Suprapubic skin (tissue), 4 donors: ENCODE results near the gene CXCL12. TPM values are rescaled to one million over a fixed set of nuclear protein-coding genes. Genes with fewer than 3 reads are reported as not detected.

Experiments
- DNase-seq, 2 donors: peaks; one replicate each; pipeline ENCODE4 v3.0.0-alpha.2; 2019; ENCODE audit warnings: low spot score in 2 of 2
- H3K27ac ChIP-seq: fragments of 200-600 bp; sonication (generic); one replicate; pipeline ENCODE4 v1.5.1; 2019
- H3K27me3 ChIP-seq: fragments of 200-600 bp; sonication (generic); one replicate; pipeline ENCODE4 v1.5.1; 2019
- H3K36me3 ChIP-seq: fragments of 200-600 bp; sonication (generic); one replicate; pipeline ENCODE4 v1.5.1; 2019
- H3K4me1 ChIP-seq: fragments of 200-600 bp; sonication (generic); one replicate; pipeline ENCODE4 v1.5.1; 2019
- H3K4me3 ChIP-seq: fragments of 200-600 bp; sonication (generic); one replicate; pipeline ENCODE4 v1.5.1; 2019; ENCODE audit warnings: mild to moderate bottlenecking
- H3K9me3 ChIP-seq: fragments of 200-600 bp; sonication (generic); one replicate; pipeline ENCODE4 v1.5.1; 2019
- CTCF ChIP-seq, 2 donors: fragments of 200-600 bp in 1 of 2; fragments of 450-650 bp in 1 of 2; sonication (generic) in 1 of 2; IDR thresholded peaks; one replicate each; pipeline ENCODE4 v1.5.1; 2016 to 2019; ENCODE audit warnings: antibody characterized with exemption in 2 of 2, mild to moderate bottlenecking in 1 of 2, moderate library complexity in 1 of 2
- EP300 ChIP-seq: sonication (generic); formaldehyde crosslinking; IDR thresholded peaks from one replicate; pipeline ENCODE4 v1.6.1; 2017; ENCODE audit warnings: antibody characterized with exemption
- POLR2A ChIP-seq, 2 donors: fragments of 450-650 bp; IDR thresholded peaks; one replicate each; pipeline ENCODE4 v1.6.1; 2017; ENCODE audit warnings: antibody characterized with exemption in 2 of 2, mild to moderate bottlenecking in 2 of 2, moderate library complexity in 2 of 2
- POLR2AphosphoS5 ChIP-seq, 3 donors: sonication (generic); formaldehyde crosslinking; IDR thresholded peaks; one replicate each; pipeline ENCODE4 v1.6.1; 2017; ENCODE audit warnings: antibody characterized with exemption in 3 of 3
- WGBS: methylation state at CpG from one replicate; pipeline ENCODE4 v1.1.5; 2018; 5-methylcytosine and 5-hydroxymethylcytosine counted together
- total RNA-seq, 4 donors: library from RNA; depleted of rRNA; stranded (reverse); fragments of >200 nt; gene quantifications; one replicate each; pipeline ENCODE4 v1.1.0, GENCODE V29; 2016

CXCL12 gene
- 10 to 100 TPM; 13.9 to 44.7 (median 27.6) TPM for total RNA-seq

GRCh38 chr10:44385026-44385695 is at the start of gene CXCL12:
Gene CXCL12, minus strand, starts transcription at chr10:44385097. Its CDS starts 92 bp downstream, at chr10:44385005.
- Histone ChIP-seq H3K4me1 (peaks cover 38% of the 10 kb centered on the region), H3K36me3 (no peaks in the 10 kb centered on the region), H3K9me3 (no peaks in the 10 kb centered on the region), H3K4me3 (peak within 1 kb of the TSS; percentile 68), H3K27ac (peak within 1 kb of the TSS; percentile 48), H3K27me3 (peaks cover 46% of the 10 kb centered on the region)
- 14% methylated on average over 12 of the region's 75 CpGs for WGBS
- DNase-seq: peak; percentile 68 to 82
- no peak for TF ChIP-seq EP300
- no peak for TF ChIP-seq POLR2A (IDR thresholded peaks at IDR 0.05)
- no peak for TF ChIP-seq CTCF (IDR thresholded peaks at IDR 0.05)
- no peak for TF ChIP-seq POLR2AphosphoS5 (IDR thresholded peaks at IDR 0.05)

DNA sequence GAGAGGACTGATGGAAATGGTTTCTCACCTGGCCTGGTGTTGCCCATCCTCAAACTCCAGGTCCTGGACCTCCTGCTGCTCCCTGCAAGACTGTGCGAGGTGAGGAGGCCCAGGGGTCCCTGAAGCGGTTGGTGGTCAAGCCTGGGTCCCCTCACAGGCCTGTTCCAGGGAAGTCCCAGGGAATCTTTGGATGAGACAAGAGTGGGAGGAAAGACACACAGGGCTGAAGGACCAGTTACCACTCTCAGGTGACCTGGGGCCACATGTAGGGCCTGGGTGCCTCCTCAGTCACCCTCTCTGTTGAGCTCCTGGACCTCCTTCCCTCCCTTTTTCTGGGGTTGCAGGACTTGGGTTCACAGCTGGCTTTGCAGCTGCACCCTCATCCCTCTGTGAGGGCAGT is 42.6 kb upstream of the CXCL12 start:
- H3K4me1 ChIP-seq: no peaks in the 10 kb centered on the region
- H3K36me3 ChIP-seq: no peaks in the 10 kb centered on the region
- no peak for DNase-seq
- H3K4me3 ChIP-seq: no peak overlapping the region
- H3K27me3 ChIP-seq: no peaks in the 10 kb centered on the region
- TF ChIP-seq EP300: no peak
- no peak for TF ChIP-seq POLR2AphosphoS5 (IDR thresholded peaks at IDR 0.05)
- no peak overlapping the region for H3K27ac ChIP-seq
- peaks cover 9% of the 10 kb centered on the region for H3K9me3 ChIP-seq
- WGBS: 88% methylated on average over 2 of the region's 2 CpGs

DNA sequence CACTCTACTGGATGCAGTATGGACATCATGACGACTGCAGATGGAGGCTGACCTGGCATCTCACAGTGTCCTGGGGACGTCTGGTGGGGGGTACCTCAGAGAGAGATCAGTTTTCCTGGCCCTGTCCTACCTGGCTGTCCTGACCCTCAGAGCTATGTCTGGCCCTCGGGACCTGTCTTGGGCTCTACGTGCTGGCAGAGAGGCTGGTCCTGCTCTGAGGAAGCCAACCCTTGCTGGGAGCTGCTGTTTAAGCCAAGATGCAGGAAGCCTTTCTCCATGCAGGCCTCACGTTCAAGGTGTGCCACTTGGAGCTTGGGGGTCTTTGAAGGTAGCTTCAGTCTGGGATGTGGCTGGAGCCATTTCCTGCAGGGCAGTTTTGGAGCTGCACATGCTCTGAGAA is 42.1 kb upstream of the CXCL12 start:
- 93% methylated on average over 3 of the region's 5 CpGs for WGBS

GRCh38 chr10:44426247-44427034 is 41.5 kb upstream of the CXCL12 start:
- 77% methylated on average over 7 of the region's 8 CpGs for WGBS
- TF ChIP-seq POLR2A (IDR thresholded peaks at IDR 0.05): no peak
- no peak for TF ChIP-seq EP300
- no peak for TF ChIP-seq CTCF (IDR thresholded peaks at IDR 0.05)
- H3K27me3 ChIP-seq: no peaks in the 10 kb centered on the region

More for the DNA sequence above, 42.1 kb upstream of the CXCL12 start:
- H3K27me3 ChIP-seq: no peaks in the 10 kb centered on the region
- no peak overlapping the region for H3K27ac ChIP-seq
- no peak overlapping the region for H3K4me3 ChIP-seq
- TF ChIP-seq POLR2A (IDR thresholded peaks at IDR 0.05) (no peak), POLR2AphosphoS5 (IDR thresholded peaks at IDR 0.05) (no peak), EP300 (no peak), CTCF (IDR thresholded peaks at IDR 0.05) (no peak)
- no peak for DNase-seq
- no peaks in the 10 kb centered on the region for H3K36me3 ChIP-seq
- H3K4me1 ChIP-seq: no peaks in the 10 kb centered on the region
- H3K9me3 ChIP-seq: peaks cover 9% of the 10 kb centered on the region

GRCh38 chr10:44425466-44425865 is 40.6 kb upstream of the CXCL12 start:
- Histone ChIP-seq H3K9me3 (peaks cover 6% of the 10 kb centered on the region), H3K4me1 (no peaks in the 10 kb centered on the region), H3K36me3 (no peaks in the 10 kb centered on the region), H3K4me3 (no peak overlapping the region), H3K27me3 (no peaks in the 10 kb centered on the region), H3K27ac (no peak overlapping the region)
- TF ChIP-seq POLR2AphosphoS5 (IDR thresholded peaks at IDR 0.05) (no peak), CTCF (IDR thresholded peaks at IDR 0.05) (no peak)
- DNase-seq: no peak
- WGBS: 90% methylated on average over 8 of the region's 8 CpGs

More at GRCh38 chr10:44426247-44427034, 41.5 kb upstream of the CXCL12 start:
- Histone ChIP-seq H3K4me1 (no peaks in the 10 kb centered on the region), H3K27ac (no peak overlapping the region), H3K4me3 (no peak overlapping the region), H3K36me3 (no peaks in the 10 kb centered on the region), H3K9me3 (peaks cover 9% of the 10 kb centered on the region)
- DNase-seq: no peak
